Breast epithelium (tissue), 3 donors: ENCODE data around the gene CLMN.

Source experiments
- POLR2A ChIP-seq: fragments of 450-650 bp; IDR thresholded peaks from one replicate; pipeline ENCODE4 v1.6.1; 2016; ENCODE audit warnings: antibody characterized with exemption, mild to moderate bottlenecking, moderate library complexity
- TF ChIP-seq, protein P1 (sequence below), 3 donors: fragments of 450-650 bp; IDR thresholded peaks; one replicate each; pipeline ENCODE4 v1.5.1; 2016 to 2017; ENCODE audit warnings: antibody characterized with exemption in 3 of 3, mild to moderate bottlenecking in 3 of 3, moderate library complexity in 3 of 3

DNA sequence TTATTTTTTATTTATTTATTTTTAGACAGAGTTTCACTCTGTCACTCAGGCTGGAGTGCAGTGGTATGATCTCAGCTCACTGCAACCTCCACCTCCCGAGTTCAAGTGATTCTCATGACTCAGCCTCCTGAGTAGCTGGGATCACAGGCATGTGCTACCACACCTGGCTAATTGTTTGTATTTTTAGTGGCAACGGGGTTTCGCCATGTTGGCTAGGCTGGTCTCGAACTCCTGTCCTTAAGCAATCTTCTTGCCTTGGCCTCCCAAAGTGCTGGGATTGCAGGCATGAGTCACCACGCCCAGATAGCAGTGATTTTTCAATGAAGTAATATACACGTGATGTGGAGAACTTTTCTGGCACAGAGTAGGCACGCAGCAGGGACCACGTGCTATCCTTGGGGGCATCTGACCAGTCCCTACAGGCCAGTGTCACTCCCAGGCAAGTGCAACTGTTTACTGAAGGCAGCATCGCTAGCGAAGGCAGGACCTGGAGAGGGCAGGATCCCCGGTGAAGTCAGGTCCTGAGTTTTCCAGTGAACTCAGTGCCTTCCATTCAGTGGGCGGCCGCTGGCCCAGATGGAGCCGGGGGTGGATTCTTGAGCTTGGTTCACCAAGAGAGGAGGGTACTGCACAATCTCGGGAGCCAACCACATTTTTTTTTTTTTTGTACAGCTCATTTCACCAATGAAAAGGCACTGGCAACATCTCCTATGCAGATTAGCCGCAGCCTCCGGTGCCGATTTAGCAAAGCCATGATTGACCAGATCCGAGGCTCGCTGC lies 11.1 kb upstream of the CLMN start:
- TF ChIP-seq, protein P1, sequence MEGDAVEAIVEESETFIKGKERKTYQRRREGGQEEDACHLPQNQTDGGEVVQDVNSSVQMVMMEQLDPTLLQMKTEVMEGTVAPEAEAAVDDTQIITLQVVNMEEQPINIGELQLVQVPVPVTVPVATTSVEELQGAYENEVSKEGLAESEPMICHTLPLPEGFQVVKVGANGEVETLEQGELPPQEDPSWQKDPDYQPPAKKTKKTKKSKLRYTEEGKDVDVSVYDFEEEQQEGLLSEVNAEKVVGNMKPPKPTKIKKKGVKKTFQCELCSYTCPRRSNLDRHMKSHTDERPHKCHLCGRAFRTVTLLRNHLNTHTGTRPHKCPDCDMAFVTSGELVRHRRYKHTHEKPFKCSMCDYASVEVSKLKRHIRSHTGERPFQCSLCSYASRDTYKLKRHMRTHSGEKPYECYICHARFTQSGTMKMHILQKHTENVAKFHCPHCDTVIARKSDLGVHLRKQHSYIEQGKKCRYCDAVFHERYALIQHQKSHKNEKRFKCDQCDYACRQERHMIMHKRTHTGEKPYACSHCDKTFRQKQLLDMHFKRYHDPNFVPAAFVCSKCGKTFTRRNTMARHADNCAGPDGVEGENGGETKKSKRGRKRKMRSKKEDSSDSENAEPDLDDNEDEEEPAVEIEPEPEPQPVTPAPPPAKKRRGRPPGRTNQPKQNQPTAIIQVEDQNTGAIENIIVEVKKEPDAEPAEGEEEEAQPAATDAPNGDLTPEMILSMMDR (IDR thresholded peaks at IDR 0.05) = no peak
- TF ChIP-seq POLR2A = no peak
